HL-60 (cell line): ENCODE data around the gene ITGAD.

ENCODE experiments used
- DNase-seq, 2 experiments: peaks; one replicate each; pipeline ENCODE4 v3.0.0-alpha.2; 2010 to 2020; ENCODE audit warnings: low read depth in 1 of 2, low spot score in 1 of 2
- H3K27ac ChIP-seq: fragments of 250-450 bp; sonication (Bioruptor Pico); replicated peaks from 2 replicates; pipeline ENCODE4 v1.5.1; 2020; ENCODE audit warnings: mild to moderate bottlenecking, moderate library complexity
- H3K27me3 ChIP-seq: fragments of 250-450 bp; sonication (Bioruptor Pico); 2 replicates; pipeline ENCODE4 v1.5.1; 2021; ENCODE audit warnings: mild to moderate bottlenecking, moderate library complexity; ENCODE audit not compliant: insufficient read depth, poor library complexity, severe bottlenecking
- H3K4me3 ChIP-seq: replicated peaks from 2 replicates; pipeline ENCODE4 v1.5.1; 2011; ENCODE audit warnings: mild to moderate bottlenecking, control low read depth, low read length; ENCODE audit not compliant: insufficient read depth
- GABPA ChIP-seq: IDR thresholded peaks from 2 replicates; pipeline ENCODE4 v1.6.1; 2012; ENCODE audit warnings: low read depth
- POLR2AphosphoS5 ChIP-seq: IDR thresholded peaks from 2 replicates; pipeline ENCODE4 v1.6.1; 2012; ENCODE audit warnings: low read depth
- SPI1 ChIP-seq: IDR thresholded peaks from 2 replicates; pipeline ENCODE4 v1.6.1; 2012; ENCODE audit warnings: low read depth, mild to moderate bottlenecking, borderline replicate concordance
- TF ChIP-seq, protein P1 (sequence below): IDR thresholded peaks from 2 replicates; pipeline ENCODE4 v1.6.1; 2012; ENCODE audit warnings: low read depth; ENCODE audit not compliant: insufficient replicate concordance
- TF ChIP-seq, protein P2 (sequence below): IDR thresholded peaks from one replicate; pipeline ENCODE4 v1.5.1; 2011; ENCODE audit warnings: low read length, control low read depth, inconsistent platforms; ENCODE audit not compliant: insufficient read depth

The ITGAD gene

DNA sequence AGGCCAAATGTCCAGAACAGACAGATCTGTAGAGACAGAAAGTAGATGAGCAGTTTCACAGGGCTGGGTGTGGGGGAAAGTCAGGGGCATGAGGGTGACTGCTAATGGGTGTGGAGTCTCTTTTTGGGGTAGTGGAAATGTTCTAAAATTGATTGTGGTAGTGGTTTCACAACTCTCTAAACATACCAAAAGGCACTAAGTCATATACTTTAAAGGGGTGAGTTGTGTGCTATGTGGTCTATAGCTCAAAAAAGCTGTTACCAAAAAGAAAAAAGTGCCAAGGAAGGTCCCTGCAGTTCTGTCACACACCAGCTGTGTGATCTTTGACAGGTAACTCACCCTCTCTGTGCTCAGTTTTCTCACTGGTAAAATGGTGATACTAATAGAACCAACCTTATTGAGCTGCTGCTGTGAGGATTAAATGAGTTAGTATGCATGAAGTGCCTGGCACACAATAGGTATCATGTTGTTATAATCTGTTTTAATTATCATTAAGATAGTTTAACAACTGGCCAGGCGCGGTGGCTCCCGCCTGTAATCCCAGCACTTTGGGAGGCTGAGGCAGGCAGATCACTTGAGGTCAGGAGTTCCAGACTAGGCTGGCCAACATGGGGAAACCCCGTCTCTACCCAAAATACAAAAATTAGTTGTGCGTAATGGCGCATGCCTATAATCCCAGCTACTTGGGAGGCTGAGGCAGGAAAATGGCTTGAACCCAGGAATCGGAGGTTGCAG lies 27.8 kb upstream of the ITGAD start:
- no peak for DNase-seq
- H3K27me3 ChIP-seq: no peaks in the 10 kb centered on the region

DNA sequence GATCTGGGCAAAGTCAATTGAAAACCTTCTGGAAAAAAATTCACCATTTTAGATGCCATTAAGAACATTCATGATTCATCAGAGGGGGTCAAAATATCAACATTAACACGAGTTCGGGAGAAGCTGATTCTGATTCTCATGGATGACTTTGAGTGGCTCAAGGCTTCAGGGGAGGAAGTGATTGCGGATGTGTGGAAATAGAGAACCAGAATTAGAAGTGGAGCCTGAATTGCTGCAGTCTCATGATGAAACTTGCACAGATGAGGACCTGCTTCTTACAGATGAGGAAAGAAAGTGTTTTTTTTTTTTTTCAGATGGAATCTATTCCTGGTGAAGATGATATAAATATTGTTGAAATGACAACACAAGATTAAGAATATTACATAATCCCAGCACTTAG lies 25.3 kb upstream of the ITGAD start:
- peak; percentile 87 to 89 for DNase-seq

More for the DNA sequence above, 27.8 kb upstream of the ITGAD start:
- Histone ChIP-seq H3K27ac (no peak overlapping the region), H3K4me3 (no peak overlapping the region)
- TF ChIP-seq, protein P1, sequence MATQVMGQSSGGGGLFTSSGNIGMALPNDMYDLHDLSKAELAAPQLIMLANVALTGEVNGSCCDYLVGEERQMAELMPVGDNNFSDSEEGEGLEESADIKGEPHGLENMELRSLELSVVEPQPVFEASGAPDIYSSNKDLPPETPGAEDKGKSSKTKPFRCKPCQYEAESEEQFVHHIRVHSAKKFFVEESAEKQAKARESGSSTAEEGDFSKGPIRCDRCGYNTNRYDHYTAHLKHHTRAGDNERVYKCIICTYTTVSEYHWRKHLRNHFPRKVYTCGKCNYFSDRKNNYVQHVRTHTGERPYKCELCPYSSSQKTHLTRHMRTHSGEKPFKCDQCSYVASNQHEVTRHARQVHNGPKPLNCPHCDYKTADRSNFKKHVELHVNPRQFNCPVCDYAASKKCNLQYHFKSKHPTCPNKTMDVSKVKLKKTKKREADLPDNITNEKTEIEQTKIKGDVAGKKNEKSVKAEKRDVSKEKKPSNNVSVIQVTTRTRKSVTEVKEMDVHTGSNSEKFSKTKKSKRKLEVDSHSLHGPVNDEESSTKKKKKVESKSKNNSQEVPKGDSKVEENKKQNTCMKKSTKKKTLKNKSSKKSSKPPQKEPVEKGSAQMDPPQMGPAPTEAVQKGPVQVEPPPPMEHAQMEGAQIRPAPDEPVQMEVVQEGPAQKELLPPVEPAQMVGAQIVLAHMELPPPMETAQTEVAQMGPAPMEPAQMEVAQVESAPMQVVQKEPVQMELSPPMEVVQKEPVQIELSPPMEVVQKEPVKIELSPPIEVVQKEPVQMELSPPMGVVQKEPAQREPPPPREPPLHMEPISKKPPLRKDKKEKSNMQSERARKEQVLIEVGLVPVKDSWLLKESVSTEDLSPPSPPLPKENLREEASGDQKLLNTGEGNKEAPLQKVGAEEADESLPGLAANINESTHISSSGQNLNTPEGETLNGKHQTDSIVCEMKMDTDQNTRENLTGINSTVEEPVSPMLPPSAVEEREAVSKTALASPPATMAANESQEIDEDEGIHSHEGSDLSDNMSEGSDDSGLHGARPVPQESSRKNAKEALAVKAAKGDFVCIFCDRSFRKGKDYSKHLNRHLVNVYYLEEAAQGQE: no peak
- TF ChIP-seq GABPA (no peak), POLR2AphosphoS5 (no peak), SPI1 (no peak)
- TF ChIP-seq, protein P2, sequence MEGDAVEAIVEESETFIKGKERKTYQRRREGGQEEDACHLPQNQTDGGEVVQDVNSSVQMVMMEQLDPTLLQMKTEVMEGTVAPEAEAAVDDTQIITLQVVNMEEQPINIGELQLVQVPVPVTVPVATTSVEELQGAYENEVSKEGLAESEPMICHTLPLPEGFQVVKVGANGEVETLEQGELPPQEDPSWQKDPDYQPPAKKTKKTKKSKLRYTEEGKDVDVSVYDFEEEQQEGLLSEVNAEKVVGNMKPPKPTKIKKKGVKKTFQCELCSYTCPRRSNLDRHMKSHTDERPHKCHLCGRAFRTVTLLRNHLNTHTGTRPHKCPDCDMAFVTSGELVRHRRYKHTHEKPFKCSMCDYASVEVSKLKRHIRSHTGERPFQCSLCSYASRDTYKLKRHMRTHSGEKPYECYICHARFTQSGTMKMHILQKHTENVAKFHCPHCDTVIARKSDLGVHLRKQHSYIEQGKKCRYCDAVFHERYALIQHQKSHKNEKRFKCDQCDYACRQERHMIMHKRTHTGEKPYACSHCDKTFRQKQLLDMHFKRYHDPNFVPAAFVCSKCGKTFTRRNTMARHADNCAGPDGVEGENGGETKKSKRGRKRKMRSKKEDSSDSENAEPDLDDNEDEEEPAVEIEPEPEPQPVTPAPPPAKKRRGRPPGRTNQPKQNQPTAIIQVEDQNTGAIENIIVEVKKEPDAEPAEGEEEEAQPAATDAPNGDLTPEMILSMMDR: no peak

DNA sequence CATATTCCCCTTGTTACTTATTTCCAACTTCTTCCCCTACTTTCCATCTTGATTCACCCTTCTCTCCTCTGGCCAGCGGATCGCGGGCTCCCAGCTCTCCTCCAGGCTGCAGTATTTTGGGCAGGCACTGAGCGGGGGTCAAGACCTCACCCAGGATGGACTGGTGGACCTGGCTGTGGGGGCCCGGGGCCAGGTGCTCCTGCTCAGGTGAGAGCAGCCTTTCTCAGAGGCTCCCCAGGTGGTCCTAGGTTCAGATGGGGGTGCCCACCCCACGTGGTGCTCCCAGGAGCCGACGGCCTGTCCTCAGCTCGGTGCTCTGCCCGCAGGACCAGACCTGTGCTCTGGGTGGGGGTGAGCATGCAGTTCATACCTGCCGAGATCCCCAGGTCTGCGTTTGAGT lies 22.1 kb upstream of the ITGAD start:
- TF ChIP-seq POLR2AphosphoS5 (no peak), SPI1 (no peak), GABPA (no peak)
- TF ChIP-seq, protein P2: no peak
- TF ChIP-seq, protein P1: no peak
- H3K27ac ChIP-seq: no peak overlapping the region
- no peak for DNase-seq

More for the DNA sequence above, 25.3 kb upstream of the ITGAD start:
- Histone ChIP-seq H3K27me3 (no peaks in the 10 kb centered on the region), H3K27ac (peak overlapping the region; percentile 53), H3K4me3 (no peak overlapping the region)
- TF ChIP-seq, protein P1: no peak
- TF ChIP-seq GABPA (peak; percentile 51; the same call in 1 of the 2 replicates), SPI1 (peak; percentile 97), POLR2AphosphoS5 (0 out of 2 replicates have a peak, but pooled peaks have one; percentile 34)
- TF ChIP-seq, protein P2: no peak

More for the DNA sequence above, 22.1 kb upstream of the ITGAD start:
- Histone ChIP-seq H3K27me3 (no peaks in the 10 kb centered on the region), H3K4me3 (no peak overlapping the region)
